HUES6 (cell line): Measurements from ENCODE around the gene SNX32.

Source experiments
- H3K27ac ChIP-seq: 2 replicates; pipeline ENCODE4 v1.7.0; 2013; ENCODE audit warnings: low read depth, mild to moderate bottlenecking, low read length, inconsistent platforms
- H3K27me3 ChIP-seq: 2 replicates; pipeline ENCODE4 v1.6.1; 2013; ENCODE audit warnings: low read length; ENCODE audit not compliant: control insufficient read depth, insufficient read depth
- H3K36me3 ChIP-seq: 2 replicates; pipeline ENCODE4 v1.6.1; 2013; ENCODE audit warnings: low read length; ENCODE audit not compliant: control insufficient read depth, insufficient read depth
- H3K4me1 ChIP-seq: 2 replicates; pipeline ENCODE4 v1.6.1; 2013; ENCODE audit warnings: low read length; ENCODE audit not compliant: control insufficient read depth, insufficient read depth
- H3K4me3 ChIP-seq: 2 replicates; pipeline ENCODE4 v1.5.1; 2013; ENCODE audit warnings: low read depth, low read length
- H3K9ac ChIP-seq: one replicate; pipeline ENCODE4 v1.6.1; 2013; ENCODE audit warnings: mild to moderate bottlenecking, low read length
- H3K9me3 ChIP-seq: 2 replicates; pipeline ENCODE4 v1.6.1; 2013; ENCODE audit warnings: low read depth, low read length; ENCODE audit not compliant: control insufficient read depth, insufficient read depth

SNX32 gene

GRCh38 chr11:65859095-65859811 is 25.5 kb downstream of the SNX32 start:
- H3K4me3 ChIP-seq = peak overlapping the region; percentile 92
- peaks cover 52% of the 10 kb centered on the region for H3K36me3 ChIP-seq
- no peaks in the 10 kb centered on the region for H3K27me3 ChIP-seq
- H3K27ac ChIP-seq = peak overlapping the region; percentile 92
- H3K4me1 ChIP-seq = peaks cover 14% of the 10 kb centered on the region
- H3K9me3 ChIP-seq = no peaks in the 10 kb centered on the region
- H3K9ac ChIP-seq = peak overlapping the region; percentile 98

GRCh38 chr11:65859812-65860277 is 26.1 kb downstream of the SNX32 start:
- Histone ChIP-seq H3K9ac (peak overlapping the region; percentile 98), H3K27ac (peak overlapping the region; percentile 92), H3K4me1 (peaks cover 14% of the 10 kb centered on the region), H3K27me3 (no peaks in the 10 kb centered on the region), H3K9me3 (no peaks in the 10 kb centered on the region), H3K4me3 (peak overlapping the region; percentile 92), H3K36me3 (peaks cover 52% of the 10 kb centered on the region)

- peak within 1 kb of the TSS; percentile 98 for H3K9ac ChIP-seq
- peaks cover 14% of the 10 kb centered on the region for H3K4me1 ChIP-seq
- H3K4me3 ChIP-seq = peak within 1 kb of the TSS; percentile 92
- peak within 1 kb of the TSS; percentile 92 for H3K27ac ChIP-seq
- H3K27me3 ChIP-seq = no peaks in the 10 kb centered on the region
- no peaks in the 10 kb centered on the region for H3K9me3 ChIP-seq
- peaks cover 52% of the 10 kb centered on the region for H3K36me3 ChIP-seq
These were observed 26.8 kb downstream of the SNX32 start, which contains the start of gene MUS81 for GRCh38 chr11:65860278-65861164. MUS81 (plus strand) TSS chr11:65860433; CDS start chr11:65860754, 321 bp downstream.

GRCh38 chr11:65861165-65861505 is 27.4 kb downstream of the SNX32 start:
- peaks cover 52% of the 10 kb centered on the region for H3K36me3 ChIP-seq
- H3K9me3 ChIP-seq = no peaks in the 10 kb centered on the region
- H3K27ac ChIP-seq = peak overlapping the region; percentile 92; the same call in 1 of the 2 replicates
- peak overlapping the region; percentile 92 for H3K4me3 ChIP-seq
- peaks cover 13% of the 10 kb centered on the region for H3K4me1 ChIP-seq
- H3K9ac ChIP-seq = peak overlapping the region; percentile 98
- H3K27me3 ChIP-seq = no peaks in the 10 kb centered on the region

GRCh38 chr11:65861533-65862183 is 27.9 kb downstream of the SNX32 start:
- H3K27ac ChIP-seq = no peak overlapping the region
- H3K4me1 ChIP-seq = peaks cover 9% of the 10 kb centered on the region

GRCh38 chr11:65862191-65862735 is 28.5 kb downstream of the SNX32 start:
- Histone ChIP-seq H3K27ac (no peak overlapping the region), H3K4me1 (peaks cover 14% of the 10 kb centered on the region), H3K36me3 (peaks cover 56% of the 10 kb centered on the region), H3K4me3 (no peak overlapping the region), H3K9ac (no peak overlapping the region), H3K9me3 (no peaks in the 10 kb centered on the region), H3K27me3 (no peaks in the 10 kb centered on the region)

More at GRCh38 chr11:65861533-65862183, 27.9 kb downstream of the SNX32 start:
- Histone ChIP-seq H3K4me3 (peak overlapping the region; percentile 92), H3K36me3 (peaks cover 51% of the 10 kb centered on the region), H3K9me3 (no peaks in the 10 kb centered on the region), H3K9ac (peak overlapping the region; percentile 98), H3K27me3 (no peaks in the 10 kb centered on the region)

- peaks cover 56% of the 10 kb centered on the region for H3K36me3 ChIP-seq
These were observed 29.5 kb downstream of the SNX32 start for GRCh38 chr11:65862941-65863888.

GRCh38 chr11:65863889-65864705 is 30.3 kb downstream of the SNX32 start:
- Histone ChIP-seq H3K27me3 (no peaks in the 10 kb centered on the region), H3K36me3 (peaks cover 56% of the 10 kb centered on the region), H3K4me1 (peaks cover 15% of the 10 kb centered on the region), H3K4me3 (no peak overlapping the region), H3K9ac (no peak overlapping the region), H3K27ac (no peak overlapping the region), H3K9me3 (no peaks in the 10 kb centered on the region)

More at GRCh38 chr11:65862941-65863888, 29.5 kb downstream of the SNX32 start:
- no peaks in the 10 kb centered on the region for H3K27me3 ChIP-seq
- H3K27ac ChIP-seq = no peak overlapping the region
- no peak overlapping the region for H3K4me3 ChIP-seq
- H3K9ac ChIP-seq = no peak overlapping the region
- peaks cover 15% of the 10 kb centered on the region for H3K4me1 ChIP-seq
- H3K9me3 ChIP-seq = no peaks in the 10 kb centered on the region

GRCh38 chr11:65864706-65865471 is 31.1 kb downstream of the SNX32 start:
- Histone ChIP-seq H3K27ac (no peak overlapping the region), H3K4me3 (no peak overlapping the region), H3K9me3 (no peaks in the 10 kb centered on the region), H3K27me3 (no peaks in the 10 kb centered on the region), H3K9ac (no peak overlapping the region), H3K36me3 (peaks cover 56% of the 10 kb centered on the region), H3K4me1 (peaks cover 15% of the 10 kb centered on the region)
